HG03354 (cell line): Measurements from ENCODE around the gene TNPO3.

Experiments used
- ATAC-seq: cut with Tn5 transposase; IDR thresholded peaks from one replicate; pipeline ENCODE4 v1.9.1; 2021; ENCODE audit warnings: mild to moderate bottlenecking; ENCODE audit not compliant: unreplicated experiment, poor library complexity, severe bottlenecking

Gene TNPO3

GRCh38 chr7:128928882-128929788 is 125.8 kb downstream of the TNPO3 start:
- ATAC-seq: no peak

GRCh38 chr7:128928159-128928813 is 126.6 kb downstream of the TNPO3 start:
- no peak for ATAC-seq

- ATAC-seq: no peak
These were observed 130.0 kb downstream of the TNPO3 start for GRCh38 chr7:128924707-128925588.

GRCh38 chr7:128923411-128923800 is 131.5 kb downstream of the TNPO3 start:
- no peak for ATAC-seq

- no peak for ATAC-seq
These were observed 132.2 kb downstream of the TNPO3 start for GRCh38 chr7:128922496-128923410.

GRCh38 chr7:128921866-128922440 is 133.0 kb downstream of the TNPO3 start:
- ATAC-seq: no peak

- no peak for ATAC-seq
These were observed 133.9 kb downstream of the TNPO3 start for GRCh38 chr7:128920913-128921582.

GRCh38 chr7:128919881-128920799 is 134.8 kb downstream of the TNPO3 start:
- ATAC-seq: no peak

GRCh38 chr7:128919241-128919640 is 135.7 kb downstream of the TNPO3 start:
- ATAC-seq: no peak

GRCh38 chr7:128918016-128918665 is 136.8 kb downstream of the TNPO3 start:
- ATAC-seq: no peak

- ATAC-seq: no peak
These were observed 137.8 kb downstream of the TNPO3 start for GRCh38 chr7:128917122-128917521.

GRCh38 chr7:128916643-128916915 is 138.3 kb downstream of the TNPO3 start:
- ATAC-seq: no peak

- no peak for ATAC-seq
These were observed 138.9 kb downstream of the TNPO3 start for GRCh38 chr7:128915841-128916642.

- ATAC-seq: no peak
These were observed 139.6 kb downstream of the TNPO3 start for GRCh38 chr7:128915271-128915819.

- peak; percentile 50 for ATAC-seq
These were observed 140.3 kb downstream of the TNPO3 start for GRCh38 chr7:128914566-128915151.
